Spleen (tissue), 11 donors: ENCODE data around the gene SPATA20. TPM values are rescaled to one million over a fixed set of nuclear protein-coding genes. Genes with fewer than 3 reads are reported as not detected.

Source experiments
- DNase-seq: peaks from one replicate; pipeline ENCODE4 v3.0.0-alpha.2; 2020
- H3K27ac ChIP-seq, 8 donors: fragments of 200-600 bp; sonication (generic) in 7 of 8; 1 replicate in 4 of 8; 2 replicates in 4 of 8; pipeline versions ENCODE4 v1.5.0 to v1.8.0; 2016 to 2021; ENCODE audit warnings: inconsistent platforms in 4 of 8, mild to moderate bottlenecking in 4 of 8, moderate library complexity in 1 of 8
- H3K27me3 ChIP-seq, 7 donors: fragments of 200-600 bp; sonication (generic) in 6 of 7; replicated peaks in 1 of 7; 1 replicate in 4 of 7; 2 replicates in 3 of 7; pipeline versions ENCODE4 v1.5.0 to v1.8.0; 2016 to 2021; ENCODE audit warnings: inconsistent platforms in 3 of 7, mild to moderate bottlenecking in 1 of 7
- H3K36me3 ChIP-seq, 6 donors: fragments of 200-600 bp; sonication (generic) in 5 of 6; 1 replicate in 4 of 6; 2 replicates in 2 of 6; pipeline versions ENCODE4 v1.5.0 to v1.8.0; 2016 to 2021; ENCODE audit warnings: inconsistent platforms in 2 of 6
- H3K4me1 ChIP-seq, 6 donors: fragments of 200-600 bp; sonication (generic) in 5 of 6; 1 replicate in 3 of 6; 2 replicates in 3 of 6; pipeline versions ENCODE4 v1.5.0 to v1.8.0; 2016 to 2021; ENCODE audit warnings: inconsistent platforms in 3 of 6
- H3K4me3 ChIP-seq, 8 donors: fragments of 200-600 bp; sonication (generic) in 7 of 8; 1 replicate in 4 of 8; 2 replicates in 4 of 8; pipeline versions ENCODE4 v1.5.0 to v1.8.0; 2016 to 2021; ENCODE audit warnings: inconsistent platforms in 4 of 8, mild to moderate bottlenecking in 4 of 8, moderate library complexity in 2 of 8
- H3K9me3 ChIP-seq, 8 donors: fragments of 200-600 bp; sonication (generic) in 7 of 8; 1 replicate in 4 of 8; 2 replicates in 4 of 8; pipeline versions ENCODE4 v1.5.0 to v1.8.0; 2016 to 2021; ENCODE audit warnings: inconsistent platforms in 4 of 8
- CTCF ChIP-seq, 11 experiments: fragments of 200-600 bp in 7 of 11; fragments of 450-650 bp in 4 of 11; sonication (generic) in 4 of 11; IDR thresholded peaks in 8 of 11; conservative IDR thresholded peaks in 3 of 11; 1 replicate in 7 of 11; 2 replicates in 4 of 11; pipeline versions ENCODE4 v1.4.0 to v1.8.0; 2016 to 2021; ENCODE audit warnings: antibody characterized with exemption in 11 of 11, inconsistent platforms in 4 of 11, mild to moderate bottlenecking in 1 of 11
- POLR2A ChIP-seq, 3 donors: fragments of 450-650 bp; IDR thresholded peaks; one replicate each; pipeline ENCODE4 v1.5.1; 2017; ENCODE audit warnings: antibody characterized with exemption in 3 of 3, mild to moderate bottlenecking in 1 of 3
- POLR2AphosphoS5 ChIP-seq, 3 donors: sonication (generic); formaldehyde crosslinking; IDR thresholded peaks; one replicate each; pipeline ENCODE4 v1.5.1; 2017; ENCODE audit warnings: antibody characterized with exemption in 3 of 3
- WGBS, 5 donors: extraction: QIAGEN DNeasy Blood & Tissue Kit in 3 of 5; methylation state at CpG; one replicate each; pipeline versions ENCODE4 v1.1.5 to v1.1.7; 2013 to 2018; 5-methylcytosine and 5-hydroxymethylcytosine counted together
- intact Hi-C: fragments of 100-400 bp; cut with DNase I; formaldehyde crosslinking; loops from one replicate; pipeline ENCODE4 v1.15.0; 2023; ENCODE audit warnings: low total_unique reads
- polyA plus RNA-seq, 3 donors: library from polyadenylated mRNA; stranded (reverse); fragments of 200-250 nt; gene quantifications; one replicate each; pipeline ENCODE4 v1.2.1, GENCODE V29; 2013
- total RNA-seq, 7 donors: library from RNA; depleted of rRNA in 3 of 7; stranded (reverse); fragments of >200 nt in 3 of 7; fragmentation: NEBNext Ultra II Directional in 4 of 7; extraction: Animal tissue kit (Norgen Biotek cat#: 25700) in 4 of 7; gene quantifications; one replicate each; pipeline versions ENCODE4 v1.1.0 to v1.2.1, GENCODE V29; 2016 to 2021
- donor health status: healthy with polysubstance abuse.
- donor health status: DM: no; HTN: no; CAD: no; lungs with moderate emphysema.
- donor health status: DM: no; HTN: no; CAD: no.
- donor health status: Bipolar disorder and iron deficiency.
- donor health status: healthy.
- donor health status: DM: no; HTN: no; CAD: no.
- donor health status: DM: yes; HTN: yes; CAD: no.

Gene SPATA20
- total and polyA plus RNA-seq, 10 donors = 14.9 to 128 (median 57.1) TPM

- TF ChIP-seq CTCF (IDR thresholded peaks at IDR 0.05 in 8 of 11, conservative IDR thresholded peaks at IDR 0.05 in 3 of 11) (no peak), POLR2AphosphoS5 (IDR thresholded peaks at IDR 0.05) (no peak), POLR2A (IDR thresholded peaks at IDR 0.05) (no peak)
- H3K27me3 ChIP-seq = no peaks in the 10 kb centered on the region
- 66 to 86% (median 72%) methylated on average over 2 of the region's 2 CpGs for WGBS, 5 donors
Observed at GRCh38 chr17:50521514-50521913, 25.5 kb upstream of the SPATA20 start.

GRCh38 chr17:50522766-50523165, 24.2 kb upstream of the SPATA20 start:
- Histone ChIP-seq H3K27me3 (peaks cover 0 to 2% (median 0%) of the 10 kb centered on the region in 7 donors), H3K4me3 (no peak overlapping the region), H3K36me3 (no peaks in the 10 kb centered on the region), H3K4me1 (no peaks in the 10 kb centered on the region), H3K9me3 (no peaks in the 10 kb centered on the region), H3K27ac (no peak overlapping the region)
- intact Hi-C loops = no loop called here
- 90 to 94% (median 91%) methylated on average over 9 to 10 of the region's 10 CpGs for WGBS, 5 donors
- no peak for DNase-seq
- no peak for TF ChIP-seq POLR2AphosphoS5 (IDR thresholded peaks at IDR 0.05)
- no peak for TF ChIP-seq POLR2A (IDR thresholded peaks at IDR 0.05)
- TF ChIP-seq CTCF (IDR thresholded peaks at IDR 0.05 in 8 of 11, conservative IDR thresholded peaks at IDR 0.05 in 3 of 11) = no peak

More at GRCh38 chr17:50521514-50521913, 25.5 kb upstream of the SPATA20 start:
- H3K36me3 ChIP-seq = no peaks in the 10 kb centered on the region
- H3K4me3 ChIP-seq = no peak overlapping the region
- intact Hi-C loops = no loop called here
- no peaks in the 10 kb centered on the region for H3K4me1 ChIP-seq
- H3K9me3 ChIP-seq = no peaks in the 10 kb centered on the region
- DNase-seq = no peak
- no peak overlapping the region for H3K27ac ChIP-seq

- H3K36me3 ChIP-seq = no peaks in the 10 kb centered on the region
- DNase-seq = no peak
- H3K9me3 ChIP-seq = no peaks in the 10 kb centered on the region
- H3K4me3 ChIP-seq = no peak overlapping the region
- intact Hi-C loops = no loop called here
- H3K27ac ChIP-seq = no peak overlapping the region
- 74 to 94% (median 86%) methylated on average over 2 of the region's 2 CpGs for WGBS, 5 donors
- H3K27me3 ChIP-seq = peaks cover 0 to 7% (median 0%) of the 10 kb centered on the region in 7 donors
- no peaks in the 10 kb centered on the region for H3K4me1 ChIP-seq
- TF ChIP-seq CTCF (IDR thresholded peaks at IDR 0.05 in 8 of 11, conservative IDR thresholded peaks at IDR 0.05 in 3 of 11) (no peak), POLR2A (IDR thresholded peaks at IDR 0.05) (no peak), POLR2AphosphoS5 (IDR thresholded peaks at IDR 0.05) (no peak)
Observed at GRCh38 chr17:50523208-50523607, 23.8 kb upstream of the SPATA20 start.

- H3K27ac ChIP-seq = no peak overlapping the region
- H3K4me1 ChIP-seq = no peaks in the 10 kb centered on the region
- H3K4me3 ChIP-seq = no peak overlapping the region
- no peak for DNase-seq
- intact Hi-C loops = no loop called here
- no peaks in the 10 kb centered on the region for H3K36me3 ChIP-seq
- 89 to 94% (median 90%) methylated on average over 8 to 18 of the region's 18 CpGs for WGBS, 5 donors
- H3K9me3 ChIP-seq = no peaks in the 10 kb centered on the region
- TF ChIP-seq CTCF (IDR thresholded peaks at IDR 0.05 in 8 of 11, conservative IDR thresholded peaks at IDR 0.05 in 3 of 11) (no peak), POLR2AphosphoS5 (IDR thresholded peaks at IDR 0.05) (no peak), POLR2A (IDR thresholded peaks at IDR 0.05) (no peak)
- H3K27me3 ChIP-seq = peaks cover 0 to 23% (median 6%) of the 10 kb centered on the region in 7 donors
Observed at GRCh38 chr17:50524838-50525237, 22.1 kb upstream of the SPATA20 start.
